ENCODE data around the gene HOXD12.

GRCh38 chr2:176127774-176128072 is 28.1 kb downstream of the HOXD12 start:
- no peak for TF ChIP-seq CTCF (IDR thresholded peaks at IDR 0.05)
- TF ChIP-seq POLR2A (IDR thresholded peaks at IDR 0.05), result no peak
